GM13976 (cell line): Measurements from ENCODE around the gene GASK1A.

ENCODE experiments used
- DNase-seq: peaks from one replicate; pipeline ENCODE4 v3.0.0; 2012; ENCODE audit warnings: low spot score
- in situ Hi-C: fragments of 300-500 bp; cut with MboI; formaldehyde crosslinking; loops from one replicate; pipeline ENCODE4 v1.12.0; 2022; ENCODE audit warnings: low sequenced_read_pairs, mixed read lengths, inconsistent platforms; ENCODE audit not compliant: unreplicated experiment
- TF ChIP-seq, protein P1 (sequence below): IDR thresholded peaks from 2 replicates; pipeline ENCODE4 v1.5.1; 2012; ENCODE audit warnings: borderline replicate concordance, mild to moderate bottlenecking; ENCODE audit not compliant: insufficient read depth; ENCODE audit errors: extremely low read depth, missing control alignments, control extremely low read depth

Gene GASK1A

DNA sequence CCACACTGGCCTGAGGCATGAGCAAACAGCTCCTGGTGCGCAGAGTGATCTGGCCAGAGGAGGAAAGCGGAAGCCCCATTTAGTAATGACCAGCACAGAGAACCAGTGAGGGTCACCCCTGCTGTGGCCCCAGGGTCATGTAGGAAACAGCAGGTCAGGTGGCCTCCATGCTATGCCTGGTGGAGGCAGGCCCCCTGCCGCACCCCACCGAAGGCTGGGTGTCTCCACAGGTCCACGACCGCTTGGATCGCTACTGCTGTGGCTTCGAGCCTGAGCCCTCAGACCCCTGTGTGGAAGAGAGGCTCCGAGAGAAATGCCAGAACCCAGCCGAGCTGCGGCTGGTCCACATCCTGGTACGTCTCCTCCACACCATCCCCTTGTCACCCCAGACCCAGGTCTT lies 74.2 kb downstream of the GASK1A start:
- TF ChIP-seq, protein P1, sequence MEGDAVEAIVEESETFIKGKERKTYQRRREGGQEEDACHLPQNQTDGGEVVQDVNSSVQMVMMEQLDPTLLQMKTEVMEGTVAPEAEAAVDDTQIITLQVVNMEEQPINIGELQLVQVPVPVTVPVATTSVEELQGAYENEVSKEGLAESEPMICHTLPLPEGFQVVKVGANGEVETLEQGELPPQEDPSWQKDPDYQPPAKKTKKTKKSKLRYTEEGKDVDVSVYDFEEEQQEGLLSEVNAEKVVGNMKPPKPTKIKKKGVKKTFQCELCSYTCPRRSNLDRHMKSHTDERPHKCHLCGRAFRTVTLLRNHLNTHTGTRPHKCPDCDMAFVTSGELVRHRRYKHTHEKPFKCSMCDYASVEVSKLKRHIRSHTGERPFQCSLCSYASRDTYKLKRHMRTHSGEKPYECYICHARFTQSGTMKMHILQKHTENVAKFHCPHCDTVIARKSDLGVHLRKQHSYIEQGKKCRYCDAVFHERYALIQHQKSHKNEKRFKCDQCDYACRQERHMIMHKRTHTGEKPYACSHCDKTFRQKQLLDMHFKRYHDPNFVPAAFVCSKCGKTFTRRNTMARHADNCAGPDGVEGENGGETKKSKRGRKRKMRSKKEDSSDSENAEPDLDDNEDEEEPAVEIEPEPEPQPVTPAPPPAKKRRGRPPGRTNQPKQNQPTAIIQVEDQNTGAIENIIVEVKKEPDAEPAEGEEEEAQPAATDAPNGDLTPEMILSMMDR = no peak
- DNase-seq = no peak
- in situ Hi-C loops = no loop called here

DNA sequence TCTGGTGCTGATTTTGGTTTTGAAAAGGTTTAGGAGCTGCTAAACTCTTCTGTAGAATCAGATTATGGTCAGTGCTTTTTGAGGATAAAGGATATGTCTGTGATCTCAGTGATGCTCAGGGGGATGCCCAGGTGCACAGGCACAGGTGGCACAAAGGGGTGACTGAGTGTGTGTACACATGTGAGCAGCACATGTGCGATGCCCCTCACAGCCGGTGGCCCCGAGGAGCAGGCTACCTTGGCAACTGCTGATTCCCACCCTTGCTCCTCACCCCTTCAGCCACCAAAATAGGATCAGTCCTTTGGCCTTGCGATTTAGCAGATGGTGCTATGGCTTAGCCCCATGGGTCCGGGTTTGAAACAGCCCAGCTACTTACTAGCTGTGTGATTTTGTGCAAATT lies 75.6 kb downstream of the GASK1A start:
- TF ChIP-seq, protein P1 = no peak
- DNase-seq = no peak
- in situ Hi-C loops = no loop called here

DNA sequence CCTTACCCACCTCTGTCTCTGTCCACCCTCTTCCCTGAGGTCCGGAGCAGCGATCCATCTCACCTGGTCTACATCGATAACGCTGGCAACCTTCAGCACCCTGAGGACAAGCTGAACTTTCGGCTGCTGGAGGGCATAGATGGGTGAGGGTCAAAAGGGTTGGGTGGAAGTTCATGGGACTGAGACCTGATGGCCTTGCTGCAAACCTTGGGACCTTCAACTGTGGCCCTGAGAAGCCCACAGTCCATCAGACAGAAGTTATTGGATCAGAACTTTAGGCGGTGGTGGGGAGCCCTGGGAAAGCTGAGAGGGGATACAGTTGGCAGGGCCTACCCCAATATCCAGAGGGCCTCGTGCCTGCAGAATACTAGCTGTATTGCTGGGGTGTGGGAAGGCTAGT lies 76.3 kb downstream of the GASK1A start:
- DNase-seq = no peak
- in situ Hi-C loops = no loop called here
- TF ChIP-seq, protein P1 = no peak

DNA sequence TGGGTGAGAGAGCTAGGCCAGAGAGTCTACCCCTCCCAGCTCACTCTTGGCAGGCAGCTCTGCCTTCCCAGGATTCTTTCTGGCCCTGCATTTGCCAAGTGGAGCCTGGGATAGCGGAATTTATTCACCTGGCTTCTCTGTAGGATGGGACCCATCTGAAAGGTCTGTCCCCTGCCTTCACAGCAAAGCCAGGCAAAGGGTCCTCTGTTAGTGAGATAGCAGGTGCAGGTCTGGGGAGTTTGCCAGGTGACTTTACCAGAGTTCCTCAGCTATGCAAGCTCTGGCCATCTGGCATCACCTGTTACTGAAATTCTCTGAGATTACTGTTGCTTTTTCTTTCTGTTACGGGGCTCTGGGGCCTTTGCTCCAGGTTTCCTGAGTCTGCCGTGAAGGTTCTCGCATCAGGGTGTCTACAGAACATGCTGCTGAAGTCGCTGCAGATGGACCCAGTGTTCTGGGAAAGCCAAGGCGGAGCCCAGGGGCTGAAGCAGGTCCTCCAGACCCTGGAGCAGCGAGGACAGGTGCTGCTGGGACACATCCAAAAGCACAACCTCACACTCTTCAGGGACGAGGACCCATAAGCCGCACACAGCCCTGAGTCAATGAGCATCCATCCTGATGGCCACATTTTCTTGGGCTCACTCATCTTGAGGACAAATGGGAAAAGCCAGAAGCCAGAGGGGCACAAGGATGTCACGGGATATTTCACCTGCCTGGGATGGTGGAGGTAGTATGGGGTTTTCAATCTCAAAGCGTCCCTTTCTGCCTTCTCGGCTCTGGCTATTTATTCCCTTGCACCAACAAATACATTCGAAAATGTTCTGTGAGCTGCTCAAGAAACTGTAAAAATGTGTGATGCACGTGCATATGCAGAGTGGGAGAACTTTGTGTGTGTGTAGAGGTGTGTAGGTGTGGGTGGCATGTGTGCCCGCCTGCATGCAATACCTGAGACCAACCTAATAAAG lies 77.0 kb downstream of the GASK1A start:
- DNase-seq = no peak
- in situ Hi-C loops = no loop called here
- TF ChIP-seq, protein P1 = no peak

DNA sequence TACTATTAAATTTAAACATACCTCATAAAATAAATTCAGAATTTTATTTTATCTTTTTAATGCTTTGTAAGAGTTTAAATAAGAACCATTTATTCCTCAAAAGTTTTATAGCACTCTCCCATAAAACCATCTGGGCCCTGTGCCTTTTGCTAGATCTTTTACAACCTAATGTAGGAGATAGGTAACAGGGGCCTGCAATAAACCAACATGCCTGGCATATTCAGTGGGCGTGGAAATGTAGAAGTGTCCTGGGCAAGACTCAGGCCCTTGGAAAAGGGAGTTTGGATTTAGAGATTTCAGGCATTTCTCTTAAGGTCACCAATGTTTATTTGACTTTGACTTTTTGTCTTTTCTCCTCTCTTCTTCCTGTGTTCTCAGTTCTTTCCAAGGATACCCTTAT lies 80.3 kb downstream of the GASK1A start:
- TF ChIP-seq, protein P1 = no peak
- in situ Hi-C loops = no loop called here
- DNase-seq = no peak

DNA sequence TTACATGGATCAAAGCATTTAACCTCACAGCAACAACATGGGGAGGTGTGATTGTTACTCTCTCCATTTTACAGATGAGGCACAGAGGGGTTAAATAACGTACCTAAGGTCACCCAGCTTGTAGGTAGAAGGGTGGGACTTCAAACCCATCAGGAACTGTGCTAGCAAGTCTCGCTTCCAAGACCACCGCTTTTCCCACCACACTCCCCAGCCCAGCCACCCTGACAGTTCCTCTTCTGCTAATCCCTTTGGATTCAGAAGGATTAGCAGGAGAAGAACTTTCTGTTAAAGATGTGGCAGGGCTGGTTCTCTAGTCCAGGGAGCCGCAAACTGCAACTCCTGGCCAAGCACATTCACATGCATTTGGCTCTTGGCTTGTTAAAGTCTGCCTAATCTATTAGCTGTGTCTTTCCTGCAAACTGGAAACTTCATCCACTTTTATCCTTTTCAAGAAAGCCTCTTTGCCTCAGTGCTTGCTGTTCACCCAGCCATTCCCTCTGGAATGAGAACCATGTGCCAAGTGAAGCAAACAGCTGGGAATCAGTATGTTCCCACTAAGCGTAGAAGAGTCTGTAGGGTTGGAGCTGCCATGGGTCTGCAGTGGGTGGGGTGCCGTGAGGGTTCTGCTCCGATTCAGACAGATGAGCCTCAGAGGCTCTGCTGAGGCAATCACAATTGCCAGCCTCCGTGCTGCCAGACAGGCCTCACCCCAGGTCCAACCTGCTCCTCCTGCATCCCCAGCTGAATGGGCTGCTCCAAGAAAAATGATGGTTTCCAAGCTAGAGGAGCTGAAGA lies 82.2 kb downstream of the GASK1A start:
- in situ Hi-C loops = no loop called here
- TF ChIP-seq, protein P1 = no peak
- no peak for DNase-seq
